Fibroblast of gingiva (primary cell): ENCODE results near the gene CDX2.
"Not testable (repeated sequence)": the region's sequence is repeated elsewhere in the genome, so short reads cannot be mapped to it uniquely, and the experiment has no call there.

ENCODE experiments used
- DNase-seq: peaks from one replicate; pipeline ENCODE4 v3.0.0-alpha.2; 2011; ENCODE audit warnings: low read depth

CDX2 gene, protein sequence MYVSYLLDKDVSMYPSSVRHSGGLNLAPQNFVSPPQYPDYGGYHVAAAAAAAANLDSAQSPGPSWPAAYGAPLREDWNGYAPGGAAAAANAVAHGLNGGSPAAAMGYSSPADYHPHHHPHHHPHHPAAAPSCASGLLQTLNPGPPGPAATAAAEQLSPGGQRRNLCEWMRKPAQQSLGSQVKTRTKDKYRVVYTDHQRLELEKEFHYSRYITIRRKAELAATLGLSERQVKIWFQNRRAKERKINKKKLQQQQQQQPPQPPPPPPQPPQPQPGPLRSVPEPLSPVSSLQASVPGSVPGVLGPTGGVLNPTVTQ

DNA sequence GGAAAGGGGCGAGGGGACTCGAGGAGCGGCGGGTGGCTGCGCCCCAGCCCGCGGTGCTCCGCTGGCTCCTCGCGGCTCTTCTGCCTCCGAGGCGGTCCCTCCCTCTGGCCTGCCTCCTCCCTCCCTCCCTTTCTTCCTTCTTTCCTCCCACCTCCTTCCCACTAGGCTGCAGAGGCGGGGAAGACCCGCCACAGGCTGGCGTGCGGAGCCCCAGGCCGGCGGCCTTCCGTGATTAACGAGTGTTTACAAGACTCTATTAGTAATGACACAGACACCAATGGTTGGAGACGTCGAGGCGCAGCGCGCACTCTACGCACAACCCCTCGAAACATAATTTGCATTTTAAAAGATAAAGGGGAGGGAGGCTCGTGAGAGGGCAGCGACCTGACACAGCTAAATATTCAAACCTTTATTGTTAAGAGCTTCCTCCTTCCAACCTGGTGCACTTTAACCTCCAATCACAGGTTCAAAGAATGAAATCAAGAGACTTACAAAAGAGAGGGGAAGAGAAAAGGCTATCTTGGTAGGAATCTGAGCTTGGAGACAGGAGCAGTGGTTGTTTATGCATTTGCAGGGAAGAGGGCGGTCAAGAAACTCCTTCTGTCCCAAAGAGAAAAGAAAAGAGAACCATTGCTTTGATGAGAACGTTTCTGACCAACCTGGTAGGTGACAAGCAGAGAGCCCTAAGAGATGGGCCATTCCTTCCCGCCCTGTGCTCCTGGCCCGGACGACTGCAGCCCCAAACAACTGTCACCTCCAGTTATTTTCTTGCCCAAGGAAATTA, at the start of gene CDX2:
CDX2 (minus strand) TSS at position 234 of the 784 bp plus-strand sequence. CDS start 309 bp downstream, outside the sequence.
- no peak for DNase-seq

GRCh38 chr13:28014301-28014700, 45.2 kb upstream of the CDX2 start:
- no peak for DNase-seq

DNA sequence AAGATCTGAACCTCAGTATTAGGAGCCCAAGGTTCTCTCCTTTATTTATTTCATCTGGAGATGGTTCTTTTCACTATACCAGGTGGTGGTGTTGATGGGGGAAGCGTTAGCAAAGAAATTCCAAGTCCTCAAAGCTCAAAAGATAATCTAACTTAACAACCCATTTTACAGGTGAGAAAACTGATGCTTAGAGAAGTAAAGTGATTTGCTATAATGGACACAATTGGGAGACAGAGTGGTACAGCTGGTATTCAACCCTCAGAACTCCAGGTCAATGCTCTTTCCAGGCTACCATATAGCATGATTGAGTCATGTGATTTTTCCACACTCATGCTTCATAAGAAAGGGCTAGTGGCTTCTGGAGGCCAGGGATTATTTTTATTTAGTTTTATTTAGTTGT, 44.4 kb upstream of the CDX2 start:
- no peak for DNase-seq

GRCh38 chr13:28012896-28013295, 43.8 kb upstream of the CDX2 start:
- no peak for DNase-seq

GRCh38 chr13:28012383-28012782, 43.3 kb upstream of the CDX2 start:
- DNase-seq: no peak

DNA sequence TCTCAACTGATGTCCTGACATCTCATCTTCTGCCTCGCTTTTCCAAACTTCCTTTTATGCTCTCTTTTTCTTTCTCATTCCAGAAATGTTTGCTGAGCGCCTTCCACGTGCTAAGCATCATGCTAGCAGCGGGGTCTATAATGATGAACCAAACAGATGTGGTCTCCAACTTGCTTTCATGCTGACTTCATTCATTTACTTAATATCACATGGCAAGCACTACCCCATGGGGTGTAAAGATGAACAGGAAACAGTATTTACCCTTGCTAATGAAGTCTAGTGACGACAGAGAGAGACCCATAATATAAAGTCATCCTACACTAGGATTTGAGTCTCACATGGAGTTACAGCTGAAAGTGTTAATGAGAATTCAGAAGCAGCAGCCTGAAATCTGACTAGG, 40.9 kb upstream of the CDX2 start:
- DNase-seq: no peak

DNA sequence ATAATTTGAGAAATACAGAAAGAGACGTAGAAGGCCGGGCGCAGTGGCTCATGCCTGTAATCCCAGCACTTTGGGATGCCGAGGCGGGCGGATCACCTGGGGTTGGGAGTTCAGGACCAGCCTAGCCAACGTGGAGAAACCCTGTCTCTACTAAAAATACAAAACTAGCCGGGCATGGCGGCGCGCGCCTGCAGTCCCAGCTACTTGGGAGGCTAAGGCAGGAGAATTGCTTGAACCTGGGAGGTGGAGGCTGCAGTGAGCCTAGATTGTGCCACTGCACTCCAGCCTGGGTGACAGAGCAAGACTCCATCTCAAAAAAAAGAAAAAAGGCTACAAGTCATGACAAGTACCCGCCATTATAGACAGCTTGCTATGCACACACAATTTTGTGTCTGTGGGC, 35.9 kb upstream of the CDX2 start:
- DNase-seq: not testable (repeated sequence)

- DNase-seq: no peak
Observed at GRCh38 chr13:28002886-28003698, 34.0 kb upstream of the CDX2 start.

DNA sequence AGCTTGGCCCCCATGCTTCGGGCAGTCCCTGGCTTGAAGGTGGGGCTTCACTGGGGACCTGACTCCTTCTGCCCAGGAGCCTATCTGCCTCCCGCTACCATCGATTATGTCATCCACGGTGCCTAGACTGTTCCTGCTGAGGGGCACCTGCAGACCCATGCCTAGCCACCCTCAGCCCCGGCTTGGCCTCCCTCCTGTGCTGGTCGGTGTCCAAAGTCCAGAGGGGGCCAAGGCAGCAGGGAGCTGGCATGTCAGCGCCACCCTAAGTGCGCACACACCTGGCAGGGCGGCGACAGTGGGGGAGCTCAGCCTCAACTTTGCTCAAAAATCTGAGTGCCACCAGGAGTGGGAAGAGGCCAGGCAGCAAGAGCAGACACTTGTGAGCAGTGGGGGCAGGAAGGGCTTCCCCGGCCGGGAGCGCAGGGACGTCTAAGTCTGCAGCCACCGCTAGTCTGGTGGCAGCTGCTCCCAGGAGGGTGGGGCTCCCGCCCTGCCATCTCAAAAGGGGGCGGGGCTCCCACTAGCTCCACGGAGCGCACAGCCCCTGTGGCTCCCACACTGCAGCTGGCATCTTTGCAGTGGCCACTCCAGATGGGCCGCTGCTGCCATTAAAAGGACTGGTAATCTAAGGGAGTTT, 32.8 kb upstream of the CDX2 start:
- DNase-seq: no peak

GRCh38 chr13:28001049-28001448, 31.9 kb upstream of the CDX2 start:
- DNase-seq: no peak

GRCh38 chr13:28000567-28000966, 31.5 kb upstream of the CDX2 start:
- no peak for DNase-seq

- peak; percentile 28 for DNase-seq
Observed at GRCh38 chr13:27997904-27998522, 28.9 kb upstream of the CDX2 start.

- DNase-seq: no peak
Observed at GRCh38 chr13:27991881-27992280, 22.8 kb upstream of the CDX2 start.

- no peak for DNase-seq
Observed at GRCh38 chr13:27988520-27988919, 19.4 kb upstream of the CDX2 start, which contains the start of gene URAD. TSS of gene URAD (minus strand) at chr13:27988693. CDS start at chr13:27988637, 56 bp downstream.

- DNase-seq: no peak
Observed at GRCh38 chr13:27985600-27985999, 16.5 kb upstream of the CDX2 start.

DNA sequence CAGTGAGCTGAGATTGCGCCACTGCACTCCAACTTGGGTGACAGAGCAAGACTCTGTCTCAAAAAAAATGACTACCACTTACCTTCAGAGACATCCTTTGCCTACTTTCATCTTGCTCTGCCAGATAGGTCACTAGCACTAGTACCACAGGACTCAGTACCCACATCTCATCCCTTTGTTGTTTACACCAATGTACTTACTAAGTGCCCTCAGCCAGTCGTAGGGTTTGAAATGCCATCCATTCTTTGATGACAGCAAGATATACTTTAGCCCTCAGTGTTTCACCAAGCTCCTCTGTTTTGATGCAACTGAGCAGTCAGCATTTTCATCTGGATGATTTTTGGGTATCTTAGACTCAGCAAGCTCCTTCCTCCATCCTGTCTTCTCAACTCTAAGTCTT, 13.2 kb upstream of the CDX2 start:
- no peak for DNase-seq

DNA sequence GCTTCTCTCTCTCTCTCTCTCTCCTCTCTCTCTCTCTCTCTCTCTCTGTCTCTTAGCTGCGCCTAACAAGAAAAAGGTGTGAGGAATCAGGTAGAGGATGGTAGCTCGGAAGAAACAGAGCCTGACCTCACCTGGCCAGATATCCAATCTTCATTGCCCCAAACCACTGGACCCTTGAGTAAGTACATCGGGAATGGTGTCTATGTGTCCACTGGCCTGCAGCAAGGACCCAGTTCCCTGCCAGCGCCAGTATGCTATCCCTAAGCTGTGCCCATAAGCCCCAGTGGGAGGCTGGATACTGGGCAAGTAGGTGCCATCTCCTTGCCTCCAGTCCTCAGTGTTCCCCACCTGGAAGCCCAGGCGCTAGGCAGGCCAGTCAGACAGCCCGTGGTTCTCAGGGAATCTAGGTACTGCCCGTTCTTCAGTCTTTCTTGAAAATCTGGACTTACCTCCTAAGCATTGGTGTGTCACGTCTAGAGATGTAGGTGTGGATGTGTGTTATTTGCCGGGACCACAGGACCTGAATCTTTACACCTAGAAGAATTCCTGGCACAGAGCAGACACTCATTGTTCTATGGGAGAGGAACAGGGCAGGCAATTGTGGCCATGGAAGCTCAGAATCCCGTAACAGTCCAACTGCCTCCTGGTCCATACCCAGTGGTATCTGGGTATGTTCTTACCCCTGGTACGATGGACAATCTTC, 12.0 kb upstream of the CDX2 start:
- DNase-seq: no peak

DNA sequence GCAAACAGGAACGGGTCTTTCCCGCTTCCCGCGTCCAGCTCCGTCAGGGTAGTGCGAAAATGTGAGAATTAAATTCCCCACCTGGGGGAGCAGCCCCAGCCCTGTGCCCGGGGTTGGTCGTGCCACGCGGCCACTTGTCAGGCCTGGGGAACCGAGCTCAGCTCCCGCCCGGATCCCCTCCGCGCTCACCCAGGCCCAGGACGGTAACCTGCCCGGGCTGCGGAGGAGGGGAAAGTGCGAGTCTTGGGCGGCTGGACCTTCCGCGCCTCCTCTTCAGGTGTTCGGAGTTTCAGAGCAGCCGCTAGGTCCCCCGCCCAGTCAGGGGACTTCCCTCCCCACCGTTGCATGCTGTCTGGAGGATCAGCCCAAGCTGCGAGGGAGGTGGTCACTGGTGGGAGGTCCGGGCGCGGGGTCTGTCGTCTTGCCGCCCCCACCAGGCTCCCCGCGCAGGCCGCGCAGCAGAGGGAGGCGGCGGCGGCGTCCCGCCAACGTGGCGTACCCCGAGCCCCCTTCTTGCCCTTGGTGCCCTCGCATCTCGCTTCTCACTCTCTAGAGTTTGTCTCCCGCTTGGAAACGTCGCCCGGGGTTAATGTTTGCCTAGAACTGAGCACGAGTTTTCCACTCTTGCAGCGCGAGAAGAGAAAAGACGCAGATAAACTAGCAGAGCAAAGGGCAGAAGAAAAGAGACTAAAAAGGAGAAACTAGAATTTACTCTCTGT, 11.3 kb upstream of the CDX2 start:
- DNase-seq: no peak

GRCh38 chr13:27979765-27980279, 10.7 kb upstream of the CDX2 start:
- DNase-seq: no peak
